Activated naive CD4-positive, alpha-beta T cell treated with Interleukin-2 at 50 U/mL for 16 hours (primary cell): ENCODE data around the gene SNTN.
"Not testable (repeated sequence)": the region's sequence is repeated elsewhere in the genome, so short reads cannot be mapped to it uniquely, and the experiment has no call there.

Experiments used
- DNase-seq: peaks from one replicate; pipeline ENCODE4 v3.0.0-alpha.2; 2020

Gene SNTN

GRCh38 chr3:63652066-63652725 lies at the start of gene SNTN:
TSS of gene SNTN (plus strand) at chr3:63652675. CDS start at chr3:63652688, 13 bp downstream.
- no peak for DNase-seq

- DNase-seq: no peak
Observed at GRCh38 chr3:63607716-63608115, 44.8 kb upstream of the SNTN start.

- no peak for DNase-seq
Observed at GRCh38 chr3:63609408-63609807, 43.1 kb upstream of the SNTN start.

- no peak for DNase-seq
Observed at GRCh38 chr3:63609834-63610233, 42.6 kb upstream of the SNTN start.

GRCh38 chr3:63611382-63611781 lies 41.1 kb upstream of the SNTN start:
- no peak for DNase-seq

- no peak for DNase-seq
Observed at GRCh38 chr3:63613561-63613960, 38.9 kb upstream of the SNTN start.

- no peak for DNase-seq
Observed at GRCh38 chr3:63617391-63617790, 35.1 kb upstream of the SNTN start.

GRCh38 chr3:63624941-63625560 lies 27.4 kb upstream of the SNTN start:
- DNase-seq: no peak

GRCh38 chr3:63631670-63632069 lies 20.8 kb upstream of the SNTN start:
- DNase-seq: no peak

- no peak for DNase-seq
Observed at GRCh38 chr3:63635186-63635585, 17.3 kb upstream of the SNTN start.

- DNase-seq: no peak
Observed at GRCh38 chr3:63639806-63640205, 12.7 kb upstream of the SNTN start.

- no peak for DNase-seq
Observed at GRCh38 chr3:63642488-63642887, 10.0 kb upstream of the SNTN start.

GRCh38 chr3:63644212-63644797 lies 8.2 kb upstream of the SNTN start:
- no peak for DNase-seq

GRCh38 chr3:63644928-63645781 lies 7.3 kb upstream of the SNTN start:
- DNase-seq: not testable (repeated sequence)

GRCh38 chr3:63654211-63654610 lies 1.7 kb downstream of the SNTN start:
- DNase-seq: no peak

- DNase-seq: no peak
Observed at GRCh38 chr3:63654931-63655330, 2.5 kb downstream of the SNTN start.

GRCh38 chr3:63655519-63655918 lies 3.0 kb downstream of the SNTN start:
- no peak for DNase-seq

- DNase-seq: no peak
Observed at GRCh38 chr3:63656786-63657185, 4.3 kb downstream of the SNTN start.

- DNase-seq: no peak
Observed at GRCh38 chr3:63661242-63661641, 8.8 kb downstream of the SNTN start.

- DNase-seq: no peak
Observed at GRCh38 chr3:63662011-63662410, 9.5 kb downstream of the SNTN start.

- no peak for DNase-seq
Observed at GRCh38 chr3:63662500-63662899, 10.0 kb downstream of the SNTN start.

GRCh38 chr3:63670544-63670943 lies 18.1 kb downstream of the SNTN start:
- DNase-seq: no peak

- no peak for DNase-seq
Observed at GRCh38 chr3:63673111-63673510, 20.6 kb downstream of the SNTN start.

GRCh38 chr3:63674586-63674985 lies 22.1 kb downstream of the SNTN start:
- no peak for DNase-seq
